C4-2B (cell line): ENCODE measurements around the gene C3orf52.

ENCODE experiments used
- H3K27ac ChIP-seq: fragments of 450-650 bp; 2 replicates; pipeline ENCODE4 v1.5.1; 2017
- ZFX ChIP-seq: fragments of 450-650 bp; IDR thresholded peaks from 2 replicates; pipeline ENCODE4 v1.6.1; 2017
- TF ChIP-seq, protein P1 (sequence below): fragments of 450-650 bp; conservative IDR thresholded peaks from 2 replicates; pipeline ENCODE4 v1.5.1; 2017; ENCODE audit warnings: mild to moderate bottlenecking

The C3orf52 gene

GRCh38 chr3:112137781-112138180 lies 51.6 kb downstream of the C3orf52 start:
- TF ChIP-seq, protein P1, sequence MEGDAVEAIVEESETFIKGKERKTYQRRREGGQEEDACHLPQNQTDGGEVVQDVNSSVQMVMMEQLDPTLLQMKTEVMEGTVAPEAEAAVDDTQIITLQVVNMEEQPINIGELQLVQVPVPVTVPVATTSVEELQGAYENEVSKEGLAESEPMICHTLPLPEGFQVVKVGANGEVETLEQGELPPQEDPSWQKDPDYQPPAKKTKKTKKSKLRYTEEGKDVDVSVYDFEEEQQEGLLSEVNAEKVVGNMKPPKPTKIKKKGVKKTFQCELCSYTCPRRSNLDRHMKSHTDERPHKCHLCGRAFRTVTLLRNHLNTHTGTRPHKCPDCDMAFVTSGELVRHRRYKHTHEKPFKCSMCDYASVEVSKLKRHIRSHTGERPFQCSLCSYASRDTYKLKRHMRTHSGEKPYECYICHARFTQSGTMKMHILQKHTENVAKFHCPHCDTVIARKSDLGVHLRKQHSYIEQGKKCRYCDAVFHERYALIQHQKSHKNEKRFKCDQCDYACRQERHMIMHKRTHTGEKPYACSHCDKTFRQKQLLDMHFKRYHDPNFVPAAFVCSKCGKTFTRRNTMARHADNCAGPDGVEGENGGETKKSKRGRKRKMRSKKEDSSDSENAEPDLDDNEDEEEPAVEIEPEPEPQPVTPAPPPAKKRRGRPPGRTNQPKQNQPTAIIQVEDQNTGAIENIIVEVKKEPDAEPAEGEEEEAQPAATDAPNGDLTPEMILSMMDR, result no peak
- no peak for TF ChIP-seq ZFX

DNA sequence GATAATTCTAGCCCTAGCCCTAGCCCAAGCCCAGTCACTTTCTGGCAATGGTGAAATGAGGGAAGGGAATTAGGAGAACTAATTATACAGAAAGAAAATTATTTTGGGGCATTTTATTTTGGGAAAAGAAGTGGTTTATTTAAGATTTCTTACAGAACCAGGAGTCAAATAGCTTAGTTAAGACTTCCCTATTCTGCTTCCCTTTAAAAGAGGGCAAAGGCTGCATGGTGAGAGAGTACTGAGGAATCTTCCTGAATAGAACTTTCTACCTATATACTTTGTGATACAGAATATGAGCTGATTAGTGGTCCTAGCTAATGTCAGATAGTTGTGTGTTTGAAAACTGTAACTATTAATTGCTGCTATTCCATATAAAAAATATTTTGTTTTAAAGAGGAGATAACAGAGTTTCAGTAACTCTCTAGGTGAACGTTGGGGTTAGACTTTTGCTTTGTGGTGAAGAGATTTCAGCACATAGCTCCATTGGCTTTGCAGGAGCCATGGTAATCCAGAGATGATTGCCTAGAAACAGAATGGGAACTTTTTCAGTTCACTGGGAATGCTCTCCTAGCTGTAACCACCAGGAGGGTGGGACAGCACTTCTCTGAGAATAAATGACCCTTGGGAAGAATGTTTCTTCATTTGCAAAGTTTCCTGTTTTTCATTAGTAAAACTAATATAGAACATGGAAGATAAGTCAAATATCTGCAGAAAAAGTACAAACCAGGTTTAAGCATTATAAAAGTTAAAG lies 52.2 kb downstream of the C3orf52 start:
- H3K27ac ChIP-seq, result no peak overlapping the region
- no peak for TF ChIP-seq ZFX
- TF ChIP-seq, protein P1, result no peak

More at GRCh38 chr3:112137781-112138180, 51.6 kb downstream of the C3orf52 start:
- H3K27ac ChIP-seq, result no peak overlapping the region

DNA sequence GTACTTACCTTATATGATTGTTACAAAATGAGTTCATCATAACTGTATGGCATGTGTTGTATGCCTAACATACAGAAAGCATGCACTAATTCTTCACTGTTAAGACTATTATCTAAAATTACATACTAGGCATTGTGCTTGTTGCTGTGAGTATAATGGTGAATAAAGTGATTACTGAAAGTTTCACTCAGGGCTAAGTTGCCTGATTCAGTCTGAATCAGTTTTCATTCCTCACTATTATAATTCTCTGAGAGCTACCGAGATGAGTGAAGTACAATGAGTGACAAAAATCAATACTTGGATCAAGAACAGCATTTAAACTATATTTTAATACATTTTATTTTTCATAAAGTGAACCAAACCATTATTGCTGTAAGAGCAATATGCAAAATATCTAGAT lies 54.4 kb downstream of the C3orf52 start:
- H3K27ac ChIP-seq, result no peak overlapping the region
- TF ChIP-seq, protein P1, result no peak
- TF ChIP-seq ZFX, result no peak

DNA sequence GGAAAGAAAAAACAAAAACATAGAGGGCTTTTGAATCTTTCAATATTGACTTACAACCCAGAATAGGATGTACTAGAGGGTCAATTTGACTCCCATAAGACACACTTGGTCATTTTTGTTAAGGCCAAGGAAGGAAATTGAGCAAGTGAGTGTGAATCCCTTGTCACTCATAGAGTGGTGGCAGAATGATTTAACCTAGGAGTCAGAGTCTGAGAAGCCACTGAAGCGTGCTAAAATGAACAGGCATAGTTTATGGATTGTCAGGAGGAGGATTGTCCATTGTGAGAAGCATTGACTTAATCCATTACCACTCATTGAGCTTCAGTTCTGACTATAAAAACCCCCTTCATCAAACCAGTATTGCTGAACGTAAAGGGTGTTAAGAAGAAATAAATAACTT lies 55.1 kb downstream of the C3orf52 start:
- H3K27ac ChIP-seq, result no peak overlapping the region
- no peak for TF ChIP-seq ZFX
- TF ChIP-seq, protein P1, result no peak

GRCh38 chr3:112143251-112143650 lies 57.1 kb downstream of the C3orf52 start:
- no peak overlapping the region for H3K27ac ChIP-seq
- TF ChIP-seq, protein P1, result no peak
- no peak for TF ChIP-seq ZFX

DNA sequence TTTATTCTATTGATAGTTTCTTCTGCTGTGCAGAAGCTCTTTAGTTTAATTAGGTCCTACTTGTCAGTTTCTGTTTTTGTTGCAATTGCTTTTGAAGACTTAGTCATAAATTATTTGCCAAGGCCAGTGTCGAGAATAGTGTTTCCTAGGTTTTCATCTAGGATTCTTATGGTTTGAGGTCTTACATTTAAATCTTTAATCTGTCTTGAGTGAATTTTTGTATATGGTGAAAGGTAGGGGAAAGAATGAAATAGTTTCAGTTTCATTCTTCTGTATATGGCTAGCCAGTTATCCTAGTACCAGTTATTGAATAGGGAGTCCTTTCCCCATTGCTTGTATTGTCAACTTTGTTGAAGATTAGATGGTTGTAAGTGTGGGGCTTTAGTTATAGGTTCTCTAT lies 57.5 kb downstream of the C3orf52 start:
- no peak for TF ChIP-seq ZFX
- TF ChIP-seq, protein P1, result no peak

DNA sequence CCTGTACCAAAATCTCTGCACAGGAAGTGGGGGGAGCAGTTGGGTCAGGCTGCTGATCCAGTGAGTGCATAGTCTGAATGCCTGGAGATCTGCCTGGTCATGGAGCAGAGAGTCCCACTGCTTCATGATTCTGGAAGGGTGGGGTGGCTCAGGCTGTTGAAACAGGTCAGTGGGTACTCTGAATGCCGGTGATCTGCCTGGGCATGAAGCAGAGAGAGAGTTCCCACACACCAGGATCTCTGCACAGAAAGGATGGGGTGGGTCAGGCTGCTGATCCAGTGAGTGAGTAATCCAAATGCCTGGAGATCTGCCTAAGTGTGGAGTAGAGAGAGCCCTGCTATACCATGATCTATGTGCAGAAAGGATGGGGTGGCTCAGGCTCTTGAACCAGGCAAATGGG lies 62.9 kb downstream of the C3orf52 start:
- no peak overlapping the region for H3K27ac ChIP-seq
- TF ChIP-seq, protein P1, result no peak
- TF ChIP-seq ZFX, result no peak

More for the DNA sequence above, 57.5 kb downstream of the C3orf52 start:
- H3K27ac ChIP-seq, result no peak overlapping the region
